Posterior cingulate gyrus (tissue), 11 donors: ENCODE measurements around the gene C14orf93.

ENCODE experiments used
- DNase-seq, 10 donors: peaks; one replicate each; pipeline versions ENCODE4 v3.0.0 to v3.0.0-alpha.2; 2020 to 2021; ENCODE audit warnings: mixed read lengths in 3 of 10
- intact Hi-C: fragments of 100-400 bp; cut with DNase I; formaldehyde crosslinking; loops from one replicate; pipeline ENCODE4 v1.15.1; 2023

The C14orf93 gene

GRCh38 chr14:22997676-22998323, 12.1 kb downstream of the C14orf93 start:
- peak in 2 of 10 donors; percentile 43 to 90 for DNase-seq
- intact Hi-C loops = no loop called here

DNA sequence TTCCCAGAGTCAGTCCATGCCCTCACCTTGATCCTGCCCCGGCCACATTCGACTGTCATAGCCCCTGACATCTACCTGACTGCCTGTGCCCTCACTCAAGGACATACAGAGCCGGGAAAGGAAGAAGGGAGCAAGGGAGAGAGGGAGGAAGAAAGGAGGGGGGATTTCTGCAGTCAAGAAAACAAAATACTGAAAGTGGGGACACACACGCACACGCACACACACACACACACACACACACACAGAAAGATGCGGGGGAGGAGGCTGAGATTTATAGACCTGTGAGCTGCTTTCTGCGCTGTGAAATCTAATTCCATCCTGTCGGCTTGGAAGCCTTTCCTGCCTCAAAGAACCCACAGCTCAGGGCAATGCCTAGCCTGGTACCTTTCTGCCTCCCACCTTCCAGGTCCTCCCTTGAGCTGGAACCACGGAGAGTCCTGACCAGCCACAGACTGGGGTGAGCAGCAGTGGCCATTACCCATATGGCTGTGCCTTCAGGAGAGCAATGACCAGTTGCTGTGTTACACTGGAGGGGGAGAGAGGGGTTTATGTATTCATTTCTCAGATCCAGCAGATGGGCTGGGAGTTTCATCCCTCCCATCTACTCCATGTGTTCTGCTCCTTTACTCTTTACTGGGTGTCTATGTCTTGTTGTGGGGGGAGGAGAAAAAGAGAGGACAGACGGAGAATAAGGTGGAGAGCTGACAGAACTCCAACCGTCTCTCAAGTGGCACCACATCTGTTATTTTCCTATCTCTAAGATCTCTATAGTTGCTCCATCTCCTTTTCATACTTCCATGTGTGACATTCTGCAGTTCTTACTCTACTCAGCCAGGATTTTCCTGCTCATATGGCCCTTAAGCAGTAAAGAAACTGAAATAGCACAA, 12.9 kb downstream of the C14orf93 start:
- intact Hi-C loops = no loop called here
- DNase-seq = no peak

DNA sequence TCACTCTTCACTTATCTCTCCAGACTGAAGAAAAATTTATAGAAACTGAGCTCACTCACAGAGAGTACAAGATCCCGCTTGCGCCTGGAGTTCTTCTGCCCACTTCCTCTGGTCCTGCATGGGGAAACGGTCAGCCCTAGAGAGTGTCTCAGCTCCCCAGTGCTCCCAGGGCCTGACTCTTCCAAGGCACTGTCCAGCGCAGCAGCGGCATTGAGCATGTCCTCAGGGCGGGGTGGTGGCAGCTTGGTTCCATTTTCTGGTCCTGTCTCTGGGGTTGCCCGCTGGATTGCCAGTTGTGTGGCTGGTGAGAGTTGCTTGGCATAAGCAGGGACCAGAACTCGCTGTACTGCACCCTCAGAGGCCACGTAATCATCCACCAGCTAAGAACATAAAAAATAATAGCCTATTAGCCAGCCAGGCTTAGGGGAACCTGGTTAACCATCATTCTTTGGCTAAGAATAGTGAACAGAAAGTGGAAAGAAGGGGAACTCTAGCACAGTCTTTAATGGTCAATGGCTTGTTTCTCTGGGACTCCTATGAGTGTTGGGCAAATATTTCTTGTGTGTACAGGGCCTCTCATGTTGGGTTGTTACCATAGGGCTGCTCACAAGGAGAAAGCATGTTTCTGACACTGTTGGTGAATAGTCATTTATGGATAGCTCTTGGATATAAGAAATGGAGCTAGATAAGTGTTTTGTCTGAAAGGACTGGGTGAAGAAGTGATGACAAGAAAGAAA, 13.9 kb downstream of the C14orf93 start:
- intact Hi-C loops = loop anchor here (2.0 kb wide), 1 partner anchor 63 kb away; no protein-coding TSS in a partner anchor
- DNase-seq = no peak

DNA sequence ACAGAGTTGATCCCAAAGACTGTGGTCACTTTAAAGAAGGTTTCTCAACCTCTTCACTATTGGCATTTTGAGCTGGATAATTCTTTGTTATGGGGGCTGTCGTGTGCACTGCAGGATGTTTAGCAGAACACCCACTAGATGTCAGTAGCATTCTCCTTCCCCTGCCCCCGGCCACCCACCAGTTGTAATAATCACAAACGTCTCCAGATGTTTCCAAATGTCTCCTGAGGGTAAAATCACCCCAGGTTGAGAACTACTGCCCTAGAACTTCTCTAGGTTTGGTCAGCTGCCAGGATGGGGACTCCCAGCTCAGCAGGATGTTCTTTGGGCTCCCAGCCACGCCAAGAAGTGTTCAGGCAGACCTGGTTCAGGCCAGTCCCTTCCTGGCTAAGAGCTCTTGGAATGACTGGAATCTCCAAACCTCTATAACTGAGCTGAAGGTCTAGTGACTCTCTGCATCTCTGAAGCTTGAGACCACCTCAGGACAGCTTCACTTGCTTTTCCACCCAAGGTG, 15.1 kb downstream of the C14orf93 start:
- DNase-seq = no peak
- intact Hi-C loops = loop anchor here (2.0 kb wide), 1 partner anchor 64 kb away; no protein-coding TSS in a partner anchor

DNA sequence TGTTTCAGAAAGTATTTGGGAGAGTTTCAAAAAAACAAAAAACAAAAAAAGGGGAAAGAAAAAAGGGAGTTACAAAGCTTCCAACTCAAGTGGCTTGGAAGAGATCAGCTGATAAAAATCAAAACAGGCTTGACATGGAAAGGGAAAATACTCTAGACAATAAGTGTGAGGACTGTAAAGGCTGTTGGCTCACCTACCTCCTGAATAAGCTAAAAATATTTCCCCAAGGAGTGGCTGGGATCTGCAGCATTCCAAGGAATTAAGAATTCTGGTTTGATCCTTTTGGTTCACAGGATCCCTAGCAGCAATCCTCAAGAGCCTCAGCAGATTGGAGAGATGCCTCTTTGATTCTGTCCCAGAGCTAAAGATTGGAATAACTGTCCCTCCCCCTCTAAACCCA, 16.4 kb downstream of the C14orf93 start:
- DNase-seq = no peak
- intact Hi-C loops = no loop called here

- intact Hi-C loops = no loop called here
- no peak for DNase-seq
Measured at GRCh38 chr14:22991852-22992251, 18.1 kb downstream of the C14orf93 start.

DNA sequence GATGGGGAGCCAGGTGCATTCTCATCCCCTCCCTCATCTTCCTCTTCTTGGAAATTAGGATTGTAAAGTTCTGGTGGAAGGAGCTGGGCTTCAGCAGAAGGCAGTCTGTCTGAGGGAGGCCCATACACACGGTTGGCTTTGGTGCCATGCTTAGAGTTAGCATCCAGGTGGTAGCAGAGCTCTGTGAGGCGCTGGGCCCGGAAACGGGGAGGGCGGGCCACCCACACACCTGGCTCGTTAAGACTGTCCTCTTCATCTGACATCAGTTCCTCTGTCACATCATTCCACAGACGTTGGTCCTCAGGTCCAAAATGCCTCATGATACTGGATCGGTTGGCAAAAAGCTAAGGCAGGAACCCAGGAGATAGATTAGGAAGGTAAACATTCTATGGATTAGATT, 22.7 kb downstream of the C14orf93 start:
- DNase-seq = no peak
- intact Hi-C loops = loop anchor here (10.0 kb wide), 1 partner anchor 52 kb away; no protein-coding TSS in a partner anchor

- peak; percentile 78 to 99 (median 94) for DNase-seq
- intact Hi-C loops = loop anchor here (1.0 to 10.0 kb wide), 2 partner anchors 52 to 72 kb away; no protein-coding TSS in a partner anchor
Measured at GRCh38 chr14:22986508-22987054, 23.4 kb downstream of the C14orf93 start.

- DNase-seq = no peak
- intact Hi-C loops = loop anchor here (1.0 to 10.0 kb wide), 2 partner anchors 51 to 72 kb away; no protein-coding TSS in a partner anchor
Measured at GRCh38 chr14:22985894-22986507, 23.9 kb downstream of the C14orf93 start.

DNA sequence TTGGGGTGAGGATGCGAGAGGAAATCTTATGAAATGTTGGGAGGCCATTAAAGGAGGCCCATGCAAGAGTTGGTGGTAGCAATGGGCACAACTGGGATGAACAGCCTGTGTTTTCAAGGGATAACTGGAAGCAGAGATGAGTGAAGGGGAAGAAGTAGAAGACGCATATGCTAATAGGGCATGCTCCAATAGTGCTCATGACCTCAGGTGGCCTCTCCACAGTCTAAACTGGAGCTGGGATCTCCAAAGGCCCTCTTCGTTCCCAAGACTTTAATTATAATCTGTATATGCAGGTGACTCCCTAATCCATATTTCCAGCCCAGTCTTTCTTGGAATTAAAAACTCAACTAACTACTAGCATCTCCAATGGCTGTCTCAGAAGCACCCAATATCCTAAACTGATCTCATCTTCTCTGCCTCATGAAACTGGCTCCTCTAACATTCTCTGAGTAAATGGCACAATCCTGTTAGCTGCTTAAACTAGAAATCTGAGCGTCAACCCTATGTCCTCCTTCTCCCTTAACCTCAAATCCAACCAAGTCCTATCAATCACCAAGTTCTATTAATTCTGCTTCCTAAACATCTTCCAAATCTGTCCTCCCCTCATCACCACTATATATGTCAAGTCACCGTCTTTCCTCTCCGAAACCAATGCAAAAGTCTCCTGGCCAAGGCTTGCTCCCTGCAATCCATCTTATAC, 24.8 kb downstream of the C14orf93 start:
- intact Hi-C loops = loop anchor here (10.0 kb wide), 1 partner anchor 50 kb away; no protein-coding TSS in a partner anchor
- DNase-seq = no peak

DNA sequence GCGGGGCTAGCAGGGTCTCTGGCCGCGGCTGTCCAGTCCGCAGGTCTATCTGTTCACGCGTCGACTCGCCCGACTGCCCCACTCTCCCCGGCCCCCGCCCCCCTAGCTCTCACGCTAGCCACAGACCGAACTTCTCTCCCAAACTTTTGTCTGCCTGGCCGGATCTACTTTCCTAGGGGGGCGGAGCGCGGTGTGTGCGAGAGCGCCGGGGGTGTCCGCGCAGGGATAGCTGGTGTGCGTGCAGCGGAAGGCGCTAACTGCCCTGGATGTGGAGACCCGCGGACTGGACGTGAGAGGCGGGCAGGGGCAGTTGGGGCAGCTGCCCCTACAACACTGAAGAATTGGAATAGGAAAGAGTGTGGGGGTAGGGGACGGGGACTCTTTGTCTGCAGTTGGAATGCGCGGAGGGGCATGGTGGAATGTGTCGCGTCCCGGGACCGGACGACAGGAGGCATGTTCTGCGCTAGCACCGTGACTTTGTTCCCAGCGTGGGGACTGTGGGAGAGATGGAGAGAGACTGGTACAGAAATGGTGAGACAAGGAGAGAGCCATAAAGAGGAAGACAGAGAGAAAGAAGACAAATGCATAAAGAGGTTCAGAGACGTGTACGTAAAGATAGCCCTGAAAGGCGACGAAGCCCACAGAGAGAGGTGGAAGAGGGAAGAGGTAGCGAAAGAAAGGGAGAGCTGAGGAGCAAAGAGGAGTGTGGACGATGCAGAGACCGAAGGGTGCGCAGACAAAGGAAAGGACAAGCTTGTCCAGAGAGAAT, 27.3 kb downstream of the C14orf93 start, which contains the start of gene AJUBA:
TSS of gene AJUBA (minus strand) at position 75 of the 769 bp plus-strand sequence. CDS start 285 bp downstream, outside the sequence.
- intact Hi-C loops = loop anchor here (10.0 kb wide), 1 partner anchor 48 kb away; no protein-coding TSS in a partner anchor
- DNase-seq = peak in 8 of 10 donors; percentile 33 to 87 (median 54)

GRCh38 chr14:22981876-22982476, 28.0 kb downstream of the C14orf93 start:
- intact Hi-C loops = loop anchor here (10.0 kb wide), 1 partner anchor 47 kb away; no protein-coding TSS in a partner anchor
- DNase-seq = no peak

DNA sequence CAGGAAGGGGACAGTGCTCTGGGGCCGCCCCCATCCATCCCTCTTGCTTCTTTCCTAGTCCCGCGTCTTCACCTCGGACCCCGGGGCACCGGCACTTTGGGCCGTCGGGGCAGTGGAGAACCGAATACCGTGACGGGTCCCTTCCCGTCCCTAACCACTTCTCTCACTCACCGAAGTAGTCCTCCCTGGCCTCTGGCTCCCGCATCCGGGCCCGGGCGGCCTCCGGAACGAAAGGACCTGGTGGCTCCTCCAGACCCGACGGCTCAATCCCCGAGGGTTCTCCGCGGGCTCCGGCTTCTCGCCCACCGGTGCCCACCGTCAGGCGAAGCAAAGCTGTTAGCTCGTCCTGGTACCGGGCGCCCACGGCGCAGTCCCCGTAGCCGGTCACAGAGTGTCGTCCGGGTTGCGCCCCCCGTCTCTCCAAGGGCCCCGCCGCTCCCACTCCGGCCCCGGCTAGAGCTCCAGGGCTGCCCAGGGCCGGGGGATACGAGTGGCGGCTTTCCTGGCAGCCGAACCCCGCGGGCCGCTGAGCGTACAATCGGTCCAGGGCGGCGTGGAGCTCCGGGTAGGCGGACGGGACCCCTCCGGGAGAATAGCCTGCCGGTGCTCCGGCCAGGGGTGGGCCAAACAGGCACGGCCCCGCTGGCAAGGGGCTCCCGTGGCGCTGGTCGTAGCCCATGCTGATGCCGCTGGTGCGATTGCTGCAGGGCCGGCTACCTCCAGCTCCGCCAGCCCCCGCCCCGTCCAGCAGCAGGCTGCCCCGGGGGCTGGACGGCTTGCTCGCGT, 28.7 kb downstream of the C14orf93 start:
- DNase-seq = peak in 1 of 10 donors; percentile 77
- intact Hi-C loops = loop anchor here (10.0 kb wide), 1 partner anchor 46 kb away; no protein-coding TSS in a partner anchor

DNA sequence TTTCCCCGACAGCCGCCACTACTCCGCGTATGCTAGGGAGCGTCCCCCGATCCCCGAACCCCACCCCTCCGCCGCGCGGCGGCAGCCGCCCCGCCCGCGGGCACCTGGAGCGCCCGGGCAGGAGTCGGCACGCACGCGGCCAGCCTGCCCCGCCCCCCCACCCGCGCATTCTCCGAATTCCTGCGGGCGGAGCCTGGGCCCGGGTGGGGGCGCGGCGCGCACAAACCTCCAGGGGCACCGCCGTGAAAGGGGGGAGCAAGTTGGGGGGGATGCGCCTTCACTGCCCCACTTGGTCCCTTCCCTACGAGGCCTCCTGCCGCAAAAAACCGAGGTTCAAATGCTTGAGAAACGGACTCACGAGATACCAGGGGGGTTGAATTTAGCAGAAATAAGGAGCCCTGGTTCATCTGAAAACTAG, 29.3 kb downstream of the C14orf93 start:
- intact Hi-C loops = loop anchor here (10.0 kb wide), 1 partner anchor 46 kb away; no protein-coding TSS in a partner anchor
- DNase-seq = no peak

GRCh38 chr14:22979748-22980392, 30.1 kb downstream of the C14orf93 start:
- DNase-seq = no peak
- intact Hi-C loops = loop anchor here (10.0 kb wide), 1 partner anchor 45 kb away; no protein-coding TSS in a partner anchor
